GM12801 (cell line): ENCODE measurements around the gene MAP3K5.

ENCODE experiments used
- CTCF ChIP-seq: IDR thresholded peaks from one replicate; pipeline ENCODE4 v1.5.1; 2011; ENCODE audit warnings: control low read depth; ENCODE audit not compliant: insufficient read length; ENCODE audit errors: extremely low read depth

The MAP3K5 gene

GRCh38 chr6:136677822-136678221, 114.5 kb downstream of the MAP3K5 start:
- no peak for TF ChIP-seq CTCF

GRCh38 chr6:136677344-136677743, 114.9 kb downstream of the MAP3K5 start:
- no peak for TF ChIP-seq CTCF

- TF ChIP-seq CTCF = no peak
These were observed 116.2 kb downstream of the MAP3K5 start for GRCh38 chr6:136676075-136676474.

GRCh38 chr6:136673571-136673970, 118.7 kb downstream of the MAP3K5 start:
- no peak for TF ChIP-seq CTCF

GRCh38 chr6:136672144-136672543, 120.1 kb downstream of the MAP3K5 start:
- TF ChIP-seq CTCF = no peak

GRCh38 chr6:136669299-136669699, 123.0 kb downstream of the MAP3K5 start:
- no peak for TF ChIP-seq CTCF

- TF ChIP-seq CTCF = no peak
These were observed 123.7 kb downstream of the MAP3K5 start for GRCh38 chr6:136668571-136668970.

GRCh38 chr6:136666041-136666440, 126.2 kb downstream of the MAP3K5 start:
- no peak for TF ChIP-seq CTCF
